ENCODE results near the gene PECR. TPM values are rescaled to one million over a fixed set of nuclear protein-coding genes. Genes with fewer than 3 reads are reported as not detected.

Gene PECR
- total and polyA plus RNA-seq, 2 of the 13 experiments (the other 11 are each of a cell fraction or from before 2014, with no cell fraction given) = 151 to 153 TPM

DNA sequence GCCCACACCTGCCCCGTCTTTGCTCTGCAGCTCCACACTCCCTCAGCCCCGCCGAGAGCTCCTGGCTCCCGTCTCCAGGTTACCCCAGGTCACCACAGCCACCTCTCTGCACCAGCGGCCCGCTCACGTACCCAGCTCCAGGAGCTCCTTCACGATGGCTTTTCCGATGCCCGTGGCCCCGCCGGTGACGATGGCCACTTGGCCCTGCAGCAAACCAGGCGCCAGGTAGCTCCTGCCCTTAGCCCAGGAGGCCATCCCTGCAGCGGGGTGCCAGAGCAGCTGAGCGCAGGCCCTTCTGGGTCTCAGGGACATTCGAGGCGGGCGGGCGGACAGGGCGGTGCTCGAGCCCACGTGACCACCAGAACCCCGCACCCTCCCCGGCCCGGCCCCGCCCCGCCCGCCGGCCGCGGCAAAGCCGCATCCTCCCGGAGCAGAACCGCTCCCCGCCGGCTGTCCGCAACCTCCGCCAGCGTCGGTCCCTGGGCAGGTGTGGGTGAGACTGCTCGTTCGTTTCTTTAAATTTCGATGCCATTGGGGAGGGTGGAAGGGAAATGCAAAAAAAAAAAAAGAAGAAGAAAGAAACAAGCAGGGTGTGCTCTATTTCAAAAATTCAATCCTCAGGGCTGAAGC is at the start of gene PECR, which contains the start of gene TMEM169 (continued):
- TF ChIP-seq, protein P1, sequence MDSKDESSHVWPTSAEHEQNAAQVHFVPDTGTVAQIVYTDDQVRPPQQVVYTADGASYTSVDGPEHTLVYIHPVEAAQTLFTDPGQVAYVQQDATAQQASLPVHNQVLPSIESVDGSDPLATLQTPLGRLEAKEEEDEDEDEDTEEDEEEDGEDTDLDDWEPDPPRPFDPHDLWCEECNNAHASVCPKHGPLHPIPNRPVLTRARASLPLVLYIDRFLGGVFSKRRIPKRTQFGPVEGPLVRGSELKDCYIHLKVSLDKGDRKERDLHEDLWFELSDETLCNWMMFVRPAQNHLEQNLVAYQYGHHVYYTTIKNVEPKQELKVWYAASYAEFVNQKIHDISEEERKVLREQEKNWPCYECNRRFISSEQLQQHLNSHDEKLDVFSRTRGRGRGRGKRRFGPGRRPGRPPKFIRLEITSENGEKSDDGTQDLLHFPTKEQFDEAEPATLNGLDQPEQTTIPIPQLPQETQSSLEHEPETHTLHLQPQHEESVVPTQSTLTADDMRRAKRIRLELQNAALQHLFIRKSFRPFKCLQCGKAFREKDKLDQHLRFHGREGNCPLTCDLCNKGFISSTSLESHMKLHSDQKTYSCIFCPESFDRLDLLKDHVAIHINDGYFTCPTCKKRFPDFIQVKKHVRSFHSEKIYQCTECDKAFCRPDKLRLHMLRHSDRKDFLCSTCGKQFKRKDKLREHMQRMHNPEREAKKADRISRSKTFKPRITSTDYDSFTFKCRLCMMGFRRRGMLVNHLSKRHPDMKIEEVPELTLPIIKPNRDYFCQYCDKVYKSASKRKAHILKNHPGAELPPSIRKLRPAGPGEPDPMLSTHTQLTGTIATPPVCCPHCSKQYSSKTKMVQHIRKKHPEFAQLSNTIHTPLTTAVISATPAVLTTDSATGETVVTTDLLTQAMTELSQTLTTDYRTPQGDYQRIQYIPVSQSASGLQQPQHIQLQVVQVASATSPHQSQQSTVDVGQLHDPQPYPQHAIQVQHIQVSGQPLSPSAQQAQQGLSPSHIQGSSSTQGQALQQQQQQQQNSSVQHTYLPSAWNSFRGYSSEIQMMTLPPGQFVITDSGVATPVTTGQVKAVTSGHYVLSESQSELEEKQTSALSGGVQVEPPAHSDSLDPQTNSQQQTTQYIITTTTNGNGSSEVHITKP (CRISPR knock-in tag; IDR thresholded peaks at IDR 0.05; ENCODE audit: low read depth) = no peak; the same call in 1 of the 2 replicates
- TF ChIP-seq RORA (CRISPR knock-in tag; IDR thresholded peaks at IDR 0.05) (no peak), GABPB1 (CRISPR knock-in tag; IDR thresholded peaks at IDR 0.05) (peak; percentile 82), ZNF75D (CRISPR knock-in tag; IDR thresholded peaks at IDR 0.05; ENCODE audit: borderline replicate concordance) (no peak), ZNF513 (CRISPR knock-in tag; conservative IDR thresholded peaks at IDR 0.05) (no peak), ZNF672 (CRISPR knock-in tag; IDR thresholded peaks at IDR 0.05) (no peak), ZNF24 (IDR thresholded peaks at IDR 0.05) (no peak), ZNF143 (CRISPR knock-in tag; IDR thresholded peaks at IDR 0.05) (peak; percentile 64; the same call in 1 of the 2 replicates), FOXP1 (IDR thresholded peaks at IDR 0.05) (no peak), FOXP1 (CRISPR knock-in tag; IDR thresholded peaks at IDR 0.05) (0 out of 2 replicates have a peak, but pooled peaks have one; percentile 19), MAFG (CRISPR knock-in tag; IDR thresholded peaks at IDR 0.05) (peak; percentile 76), REL (CRISPR knock-in tag; conservative IDR thresholded peaks at IDR 0.05) (peak; percentile 57), ZNF350 (CRISPR knock-in tag; IDR thresholded peaks at IDR 0.05; ENCODE audit: borderline replicate concordance, low read depth) (peak; percentile 94), ETS1 (CRISPR knock-in tag; IDR thresholded peaks at IDR 0.05) (no peak), ESRRA (CRISPR knock-in tag; IDR thresholded peaks at IDR 0.05; ENCODE audit: low read depth) (peak; percentile 88), ZBTB20 (CRISPR knock-in tag; IDR thresholded peaks at IDR 0.05; ENCODE audit: borderline replicate concordance, low read depth) (peak; percentile 89)
- TF ChIP-seq, protein P2, sequence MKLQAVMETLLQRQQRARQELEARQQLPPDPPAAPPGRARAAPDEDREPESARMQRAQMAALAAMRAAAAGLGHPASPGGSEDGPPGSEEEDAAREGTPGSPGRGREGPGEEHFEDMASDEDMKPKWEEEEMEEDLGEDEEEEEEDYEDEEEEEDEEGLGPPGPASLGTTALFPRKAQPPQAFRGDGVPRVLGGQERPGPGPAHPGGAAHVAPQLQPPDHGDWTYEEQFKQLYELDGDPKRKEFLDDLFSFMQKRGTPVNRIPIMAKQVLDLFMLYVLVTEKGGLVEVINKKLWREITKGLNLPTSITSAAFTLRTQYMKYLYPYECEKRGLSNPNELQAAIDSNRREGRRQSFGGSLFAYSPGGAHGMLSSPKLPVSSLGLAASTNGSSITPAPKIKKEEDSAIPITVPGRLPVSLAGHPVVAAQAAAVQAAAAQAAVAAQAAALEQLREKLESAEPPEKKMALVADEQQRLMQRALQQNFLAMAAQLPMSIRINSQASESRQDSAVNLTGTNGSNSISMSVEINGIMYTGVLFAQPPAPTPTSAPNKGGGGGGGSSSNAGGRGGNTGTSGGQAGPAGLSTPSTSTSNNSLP (IDR thresholded peaks at IDR 0.05; ENCODE audit: low read depth, low read length) = no peak
- TF ChIP-seq, protein P3, sequence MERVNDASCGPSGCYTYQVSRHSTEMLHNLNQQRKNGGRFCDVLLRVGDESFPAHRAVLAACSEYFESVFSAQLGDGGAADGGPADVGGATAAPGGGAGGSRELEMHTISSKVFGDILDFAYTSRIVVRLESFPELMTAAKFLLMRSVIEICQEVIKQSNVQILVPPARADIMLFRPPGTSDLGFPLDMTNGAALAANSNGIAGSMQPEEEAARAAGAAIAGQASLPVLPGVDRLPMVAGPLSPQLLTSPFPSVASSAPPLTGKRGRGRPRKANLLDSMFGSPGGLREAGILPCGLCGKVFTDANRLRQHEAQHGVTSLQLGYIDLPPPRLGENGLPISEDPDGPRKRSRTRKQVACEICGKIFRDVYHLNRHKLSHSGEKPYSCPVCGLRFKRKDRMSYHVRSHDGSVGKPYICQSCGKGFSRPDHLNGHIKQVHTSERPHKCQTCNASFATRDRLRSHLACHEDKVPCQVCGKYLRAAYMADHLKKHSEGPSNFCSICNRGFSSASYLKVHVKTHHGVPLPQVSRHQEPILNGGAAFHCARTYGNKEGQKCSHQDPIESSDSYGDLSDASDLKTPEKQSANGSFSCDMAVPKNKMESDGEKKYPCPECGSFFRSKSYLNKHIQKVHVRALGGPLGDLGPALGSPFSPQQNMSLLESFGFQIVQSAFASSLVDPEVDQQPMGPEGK (CRISPR knock-in tag; IDR thresholded peaks at IDR 0.05) = peak; percentile 78; the same call in 1 of the 2 replicates
- TF ChIP-seq, protein P4, sequence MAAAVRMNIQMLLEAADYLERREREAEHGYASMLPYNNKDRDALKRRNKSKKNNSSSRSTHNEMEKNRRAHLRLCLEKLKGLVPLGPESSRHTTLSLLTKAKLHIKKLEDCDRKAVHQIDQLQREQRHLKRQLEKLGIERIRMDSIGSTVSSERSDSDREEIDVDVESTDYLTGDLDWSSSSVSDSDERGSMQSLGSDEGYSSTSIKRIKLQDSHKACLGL (CRISPR knock-in tag; IDR thresholded peaks at IDR 0.05) = peak; percentile 94
